ENCODE measurements around the gene ARSK.

The ARSK gene

DNA sequence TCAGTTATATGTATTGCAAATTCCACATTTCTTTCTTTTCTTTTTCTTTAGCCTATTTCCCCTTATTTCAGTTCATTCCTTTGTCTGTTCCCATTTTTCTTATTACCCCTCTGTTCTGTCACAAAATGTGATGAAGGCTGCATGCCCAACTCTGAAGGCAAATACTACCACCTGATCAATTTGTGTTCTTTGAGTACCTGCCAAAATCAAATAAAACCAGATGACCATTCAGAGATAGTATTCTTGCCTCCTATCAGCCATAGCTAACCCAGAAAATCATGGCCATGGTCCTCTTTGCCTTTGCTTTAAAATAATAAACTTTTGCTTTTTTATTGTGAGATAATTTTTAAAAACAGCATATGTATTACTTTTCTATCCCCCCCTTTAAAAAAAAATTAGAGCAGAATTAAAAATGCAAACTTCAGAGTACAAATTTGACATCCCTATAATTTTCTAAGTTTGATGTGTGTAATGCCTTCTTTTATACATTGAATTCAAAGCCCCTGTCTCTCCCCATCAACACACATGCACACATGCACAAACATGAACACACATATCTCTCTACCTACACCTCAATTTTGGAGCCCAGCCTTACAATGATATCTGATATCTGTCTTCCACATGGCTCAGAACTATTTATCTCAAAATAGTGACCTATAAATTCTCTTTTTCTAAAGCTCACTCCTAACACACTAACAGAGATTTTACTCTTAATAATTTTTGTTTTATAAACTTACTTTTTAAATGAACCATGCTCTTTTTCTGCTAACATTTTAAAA lies 95.1 kb downstream of the ARSK start:
- peak; percentile 65 for DNase-seq

- no peak for DNase-seq
Measured at GRCh38 chr5:95652849-95653248, 97.9 kb downstream of the ARSK start.

- DNase-seq = no peak
Measured at GRCh38 chr5:95654196-95654595, 99.3 kb downstream of the ARSK start.

Data from hematopoietic multipotent progenitor cell treated with erythropoietin and hydrocortisone succinate and interleukin-3 and kit ligand, for 8 days (in vitro differentiated cells).